SK-N-SH (cell line): Measurements from ENCODE around the gene GNAS-AS1.
"Not testable (repeated sequence)": the region's sequence is repeated elsewhere in the genome, so short reads cannot be mapped to it uniquely, and the experiment has no call there.

Experiments used
- CTCF ChIP-seq: fragments of 200-600 bp; sonication (generic); IDR thresholded peaks from 2 replicates; pipeline ENCODE4 v1.6.1; 2017; ENCODE audit warnings: antibody characterized with exemption, mild to moderate bottlenecking, moderate library complexity
- EP300 ChIP-seq, 2 experiments: IDR thresholded peaks; 2 replicates each; pipeline versions ENCODE4 v1.4.0 to v1.6.1; 2012; ENCODE audit warnings: borderline replicate concordance in 1 of 2, low read depth in 1 of 2, low read length in 1 of 2
- EZH2phosphoT487 ChIP-seq: fragments of 200-600 bp; sonication (generic); IDR thresholded peaks from 2 replicates; pipeline ENCODE4 v1.6.1; 2017; ENCODE audit warnings: low read depth, mixed run types, mild to moderate bottlenecking, antibody characterized with exemption, moderate library complexity, borderline replicate concordance
- FOXM1 ChIP-seq: IDR thresholded peaks from 2 replicates; pipeline ENCODE4 v1.4.0; 2012; ENCODE audit warnings: low read depth, mild to moderate bottlenecking
- GABPA ChIP-seq: IDR thresholded peaks from 2 replicates; pipeline ENCODE4 v1.4.0; 2012; ENCODE audit warnings: low read depth, mild to moderate bottlenecking
- GATA2 ChIP-seq: sonication (generic); formaldehyde crosslinking; IDR thresholded peaks from 2 replicates; pipeline ENCODE4 v1.5.0; 2020; ENCODE audit warnings: mild to moderate bottlenecking, missing genetic modification reagents
- MXI1 ChIP-seq: IDR thresholded peaks from 2 replicates; pipeline ENCODE4 v1.6.1; 2012; ENCODE audit warnings: mild to moderate bottlenecking, low read depth, low read length, improper control_type of control experiment
- POLR2AphosphoS5 ChIP-seq: IDR thresholded peaks from 2 replicates; pipeline ENCODE4 v1.6.1; 2012; ENCODE audit warnings: low read depth, low read length
- REST ChIP-seq: IDR thresholded peaks from 2 replicates; pipeline ENCODE4 v1.6.1; 2012; ENCODE audit warnings: mild to moderate bottlenecking, low read depth, low read length, moderate library complexity
- RFX5 ChIP-seq: IDR thresholded peaks from 2 replicates; pipeline ENCODE4 v1.6.1; 2012; ENCODE audit warnings: mild to moderate bottlenecking, improper control_type of control experiment, low read length
- TAF1 ChIP-seq: IDR thresholded peaks from 2 replicates; pipeline ENCODE4 v1.6.1; 2012; ENCODE audit warnings: low read depth, mild to moderate bottlenecking, low read length, moderate library complexity, borderline replicate concordance
- USF1 ChIP-seq: IDR thresholded peaks from 2 replicates; pipeline ENCODE4 v1.4.0; 2012; ENCODE audit warnings: low read depth, borderline replicate concordance
- ZBTB33 ChIP-seq: IDR thresholded peaks from 2 replicates; pipeline ENCODE4 v1.4.0; 2012; ENCODE audit warnings: low read depth, borderline replicate concordance

- TF ChIP-seq MXI1; CTCF; USF1; RFX5; TAF1; EP300 (IDR thresholded peaks at IDR 0.05; ENCODE audit: borderline replicate concordance in 1 of 2, low read depth in 1 of 2, low read length in 1 of 2); ZBTB33; GABPA; REST; GATA2 (CRISPR knock-in tag); FOXM1; POLR2AphosphoS5; EZH2phosphoT487: not testable (repeated sequence)
Measured at GRCh38 chr20:58820515-58820914, 30.2 kb downstream of the GNAS-AS1 start.
